ENCODE results near the gene RALGAPB.
"Not testable (repeated sequence)": the region's sequence is repeated elsewhere in the genome, so short reads cannot be mapped to it uniquely, and the experiment has no call there.

The RALGAPB gene

GRCh38 chr20:38497246-38497935 is 24.7 kb downstream of the RALGAPB start:
- DNase-seq (ENCODE audit: low read depth), result no peak

- DNase-seq (ENCODE audit: low read depth), result no peak
Measured at GRCh38 chr20:38498909-38499308, 26.3 kb downstream of the RALGAPB start.

GRCh38 chr20:38499366-38499765 is 26.7 kb downstream of the RALGAPB start:
- no peak for DNase-seq (ENCODE audit: low read depth)

GRCh38 chr20:38501858-38502436 is 29.3 kb downstream of the RALGAPB start:
- DNase-seq (ENCODE audit: low read depth), result no peak

GRCh38 chr20:38504368-38505090 is 31.9 kb downstream of the RALGAPB start:
- no peak for DNase-seq (ENCODE audit: low read depth)

GRCh38 chr20:38505091-38505455 is 32.4 kb downstream of the RALGAPB start:
- no peak for DNase-seq (ENCODE audit: low read depth)

- not testable (repeated sequence) for DNase-seq (ENCODE audit: low read depth)
Measured at GRCh38 chr20:38511726-38512125, 39.1 kb downstream of the RALGAPB start.

GRCh38 chr20:38514185-38514584 is 41.5 kb downstream of the RALGAPB start:
- no peak for DNase-seq (ENCODE audit: low read depth)

GRCh38 chr20:38514947-38515346 is 42.3 kb downstream of the RALGAPB start:
- DNase-seq (ENCODE audit: low read depth), result no peak

GRCh38 chr20:38515631-38516030 is 43.0 kb downstream of the RALGAPB start:
- DNase-seq (ENCODE audit: low read depth), result no peak

- no peak for DNase-seq (ENCODE audit: low read depth)
Measured at GRCh38 chr20:38519426-38519825, 46.8 kb downstream of the RALGAPB start.

- DNase-seq (ENCODE audit: low read depth), result no peak
Measured at GRCh38 chr20:38520261-38520660, 47.6 kb downstream of the RALGAPB start.

GRCh38 chr20:38523697-38524096 is 51.1 kb downstream of the RALGAPB start:
- DNase-seq (ENCODE audit: low read depth), result no peak

GRCh38 chr20:38528167-38528566 is 55.5 kb downstream of the RALGAPB start:
- no peak for DNase-seq (ENCODE audit: low read depth)

GRCh38 chr20:38531021-38531420 is 58.4 kb downstream of the RALGAPB start:
- no peak for DNase-seq (ENCODE audit: low read depth)

- no peak for DNase-seq (ENCODE audit: low read depth)
Measured at GRCh38 chr20:38534756-38535155, 62.1 kb downstream of the RALGAPB start.

- DNase-seq (ENCODE audit: low read depth), result no peak
Measured at GRCh38 chr20:38536310-38536709, 63.7 kb downstream of the RALGAPB start.

GRCh38 chr20:38537176-38537575 is 64.5 kb downstream of the RALGAPB start:
- no peak for DNase-seq (ENCODE audit: low read depth)

- no peak for DNase-seq (ENCODE audit: low read depth)
Measured at GRCh38 chr20:38538789-38539188, 66.1 kb downstream of the RALGAPB start.

GRCh38 chr20:38543014-38543906 is 70.6 kb downstream of the RALGAPB start:
- DNase-seq (ENCODE audit: low read depth), result no peak

- no peak for DNase-seq (ENCODE audit: low read depth)
Measured at GRCh38 chr20:38545771-38546170, 73.1 kb downstream of the RALGAPB start.

All from stimulated activated CD8-positive, alpha-beta memory T cell treated with anti-CD3 and anti-CD28 coated beads, Interleukin-7, amount 100 ng/mL, for 24 hours (primary cell).